ENCODE measurements around the gene LHPP.

GRCh38 chr10:124484031-124484430 lies 22.4 kb downstream of the LHPP start:
- TF ChIP-seq CTCF (IDR thresholded peaks at IDR 0.05) (no peak), EZH2phosphoT487 (IDR thresholded peaks at IDR 0.05) (no peak), EZH2 (IDR thresholded peaks at IDR 0.05) (no peak)

Measured in neural progenitor cell (in vitro differentiated cells).